Hepatocyte (in vitro differentiated cells): ENCODE measurements around the gene ARSK. TPM values are rescaled to one million over a fixed set of nuclear protein-coding genes. Genes with fewer than 3 reads are reported as not detected.
"Not testable (repeated sequence)": the region's sequence is repeated elsewhere in the genome, so short reads cannot be mapped to it uniquely, and the experiment has no call there.

ENCODE experiments used
- DNase-seq: peaks from one replicate; pipeline ENCODE4 v3.0.0-alpha.2; 2016; ENCODE audit warnings: low spot score
- H2AFZ ChIP-seq: fragments of 200-600 bp; sonication (generic); 2 replicates; pipeline ENCODE4 v1.6.0; 2016; ENCODE audit warnings: antibody characterized with exemption, mild to moderate bottlenecking
- H3K27ac ChIP-seq: fragments of 200-600 bp; sonication (generic); 2 replicates; pipeline ENCODE4 v1.5.1; 2016; ENCODE audit warnings: mild to moderate bottlenecking
- H3K27me3 ChIP-seq: fragments of 200-600 bp; sonication (generic); 2 replicates; pipeline ENCODE4 v1.6.1; 2016
- H3K36me3 ChIP-seq: fragments of 200-600 bp; sonication (generic); replicated peaks from 2 replicates; pipeline ENCODE4 v1.5.1; 2016; ENCODE audit warnings: low read depth; ENCODE audit not compliant: insufficient read depth
- H3K4me1 ChIP-seq: fragments of 200-600 bp; sonication (generic); 2 replicates; pipeline ENCODE4 v1.5.1; 2016; ENCODE audit warnings: mild to moderate bottlenecking, moderate library complexity; ENCODE audit not compliant: insufficient read depth
- H3K4me2 ChIP-seq: fragments of 200-600 bp; sonication (generic); 2 replicates; pipeline ENCODE4 v1.6.0; 2016
- H3K4me3 ChIP-seq: fragments of 200-600 bp; sonication (generic); 2 replicates; pipeline ENCODE4 v1.5.1; 2016; ENCODE audit warnings: mild to moderate bottlenecking
- H3K79me2 ChIP-seq: fragments of 200-600 bp; sonication (generic); 2 replicates; pipeline ENCODE4 v1.6.0; 2017; ENCODE audit warnings: mild to moderate bottlenecking
- H3K9me2 ChIP-seq: fragments of 200-600 bp; sonication (generic); replicated peaks from 2 replicates; pipeline ENCODE4 v1.6.0; 2017; ENCODE audit warnings: mild to moderate bottlenecking; ENCODE audit not compliant: insufficient read depth
- H3K9me3 ChIP-seq: fragments of 200-600 bp; sonication (generic); 2 replicates; pipeline ENCODE4 v1.5.1; 2016; ENCODE audit warnings: low read depth, mild to moderate bottlenecking
- H4K20me1 ChIP-seq: fragments of 200-600 bp; sonication (generic); 2 replicates; pipeline ENCODE4 v1.6.0; 2016; ENCODE audit warnings: mild to moderate bottlenecking; ENCODE audit not compliant: insufficient read depth, poor library complexity, severe bottlenecking
- CTCF ChIP-seq: fragments of 200-600 bp; sonication (generic); IDR thresholded peaks from 2 replicates; pipeline ENCODE4 v1.5.1; 2016; ENCODE audit warnings: antibody characterized with exemption, mild to moderate bottlenecking; ENCODE audit not compliant: poor library complexity
- EZH2 ChIP-seq: fragments of 200-600 bp; sonication (generic); IDR thresholded peaks from 2 replicates; pipeline ENCODE4 v1.6.1; 2016; ENCODE audit warnings: antibody characterized with exemption, mild to moderate bottlenecking, borderline replicate concordance
- EZH2phosphoT487 ChIP-seq: fragments of 200-600 bp; sonication (generic); IDR thresholded peaks from one replicate; pipeline ENCODE4 v1.6.1; 2018; ENCODE audit warnings: antibody characterized with exemption, mild to moderate bottlenecking, low read depth, moderate library complexity; ENCODE audit not compliant: unreplicated experiment, severe bottlenecking
- WGBS: methylation state at CpG from one replicate; pipeline ENCODE4 v1.1.6; 2016; ENCODE audit warnings: low lambda C conversion rate; ENCODE audit errors: missing lambda C conversion rate; 5-methylcytosine and 5-hydroxymethylcytosine counted together
- polyA plus RNA-seq: library from polyadenylated mRNA; unstranded; fragments of >200 nt; fragmentation: Nextera tagmentation; extraction: Ambion mirVana; gene quantifications from 2 replicates; pipeline ENCODE4 v1.2.1, GENCODE V29; 2016
- total RNA-seq: library from RNA; depleted of rRNA; stranded (reverse); fragments of >200 nt; gene quantifications from 2 replicates; pipeline ENCODE4 v1.2.3, GENCODE V29; 2014

Gene ARSK
- total and polyA plus RNA-seq, 2 experiments from 2014 or later: 12.8 to 15.1 TPM

GRCh38 chr5:95631991-95632675 lies 77.2 kb downstream of the ARSK start:
- Histone ChIP-seq H3K36me3 (no peaks in the 10 kb centered on the region), H2AFZ (no peak overlapping the region), H4K20me1 (no peaks in the 10 kb centered on the region), H3K27me3 (no peaks in the 10 kb centered on the region), H3K9me3 (no peaks in the 10 kb centered on the region), H3K4me1 (peaks cover 5% of the 10 kb centered on the region), H3K79me2 (no peaks in the 10 kb centered on the region), H3K4me2 (peak overlapping the region; percentile 20), H3K9me2 (no peaks in the 10 kb centered on the region), H3K4me3 (no peak overlapping the region), H3K27ac (peak overlapping the region; percentile 91)
- peak; percentile 65 for DNase-seq
- TF ChIP-seq EZH2: no peak
- no peak for TF ChIP-seq CTCF
- TF ChIP-seq EZH2phosphoT487: no peak
- WGBS: 83% methylated on average over 4 of the region's 4 CpGs

- H2AFZ ChIP-seq, H3K4me1 ChIP-seq, H3K9me3 ChIP-seq, H3K9me2 ChIP-seq, H3K36me3 ChIP-seq, H3K4me2 ChIP-seq, DNase-seq, H4K20me1 ChIP-seq, H3K4me3 ChIP-seq, H3K79me2 ChIP-seq, H3K27me3 ChIP-seq: not testable (repeated sequence)
- H3K27ac ChIP-seq: peak overlapping the region; percentile 91
- 100% methylated on average over 2 of the region's 2 CpGs for WGBS
Observed at GRCh38 chr5:95632942-95633341, 78.0 kb downstream of the ARSK start.

- H3K36me3 ChIP-seq: no peaks in the 10 kb centered on the region
- no peak overlapping the region for H3K4me2 ChIP-seq
- no peak for TF ChIP-seq EZH2phosphoT487
- TF ChIP-seq CTCF: no peak
- TF ChIP-seq EZH2: no peak
- H2AFZ ChIP-seq: no peak overlapping the region
- H3K4me1 ChIP-seq: peaks cover 5% of the 10 kb centered on the region
- H3K27me3 ChIP-seq: no peaks in the 10 kb centered on the region
- H3K27ac ChIP-seq: no peak overlapping the region
- no peaks in the 10 kb centered on the region for H3K9me3 ChIP-seq
- no peaks in the 10 kb centered on the region for H3K79me2 ChIP-seq
- no peaks in the 10 kb centered on the region for H4K20me1 ChIP-seq
- no peak for DNase-seq
- H3K9me2 ChIP-seq: no peaks in the 10 kb centered on the region
- 83% methylated on average over 3 of the region's 3 CpGs for WGBS
- no peak overlapping the region for H3K4me3 ChIP-seq
Observed at GRCh38 chr5:95633671-95634070, 78.8 kb downstream of the ARSK start.

GRCh38 chr5:95634081-95634480 lies 79.2 kb downstream of the ARSK start:
- DNase-seq: no peak
- Histone ChIP-seq H3K9me2 (no peaks in the 10 kb centered on the region), H3K4me2 (no peak overlapping the region), H3K27ac (no peak overlapping the region), H3K9me3 (no peaks in the 10 kb centered on the region), H3K79me2 (no peaks in the 10 kb centered on the region), H2AFZ (no peak overlapping the region), H3K36me3 (no peaks in the 10 kb centered on the region), H3K4me3 (no peak overlapping the region), H3K27me3 (no peaks in the 10 kb centered on the region), H4K20me1 (no peaks in the 10 kb centered on the region), H3K4me1 (peaks cover 5% of the 10 kb centered on the region)
- TF ChIP-seq CTCF (no peak), EZH2phosphoT487 (no peak), EZH2 (no peak)
- WGBS: 74% methylated on average over 3 of the region's 3 CpGs
